ENCODE measurements around the gene AFDN.

AFDN gene

DNA sequence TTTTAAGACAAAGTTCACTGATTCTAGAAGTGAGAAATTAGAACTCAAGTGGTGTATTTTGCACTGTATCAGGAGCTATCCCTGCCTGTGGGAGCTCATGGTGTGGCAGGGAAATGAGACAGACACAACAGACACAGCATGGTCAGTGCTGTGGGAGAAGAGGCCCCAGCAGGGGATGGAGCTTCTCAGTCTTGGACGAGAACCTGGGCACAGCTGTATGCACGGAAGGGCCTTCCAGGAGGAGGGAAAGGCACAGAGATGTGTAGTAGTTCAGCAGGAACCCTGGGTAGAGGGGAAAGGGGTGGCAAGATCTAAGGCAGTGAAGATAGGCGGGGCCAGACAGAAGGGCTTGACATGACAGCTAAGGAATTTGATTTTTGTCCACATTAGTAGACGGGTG, 122.0 kb downstream of the AFDN start:
- TF ChIP-seq, protein P1, sequence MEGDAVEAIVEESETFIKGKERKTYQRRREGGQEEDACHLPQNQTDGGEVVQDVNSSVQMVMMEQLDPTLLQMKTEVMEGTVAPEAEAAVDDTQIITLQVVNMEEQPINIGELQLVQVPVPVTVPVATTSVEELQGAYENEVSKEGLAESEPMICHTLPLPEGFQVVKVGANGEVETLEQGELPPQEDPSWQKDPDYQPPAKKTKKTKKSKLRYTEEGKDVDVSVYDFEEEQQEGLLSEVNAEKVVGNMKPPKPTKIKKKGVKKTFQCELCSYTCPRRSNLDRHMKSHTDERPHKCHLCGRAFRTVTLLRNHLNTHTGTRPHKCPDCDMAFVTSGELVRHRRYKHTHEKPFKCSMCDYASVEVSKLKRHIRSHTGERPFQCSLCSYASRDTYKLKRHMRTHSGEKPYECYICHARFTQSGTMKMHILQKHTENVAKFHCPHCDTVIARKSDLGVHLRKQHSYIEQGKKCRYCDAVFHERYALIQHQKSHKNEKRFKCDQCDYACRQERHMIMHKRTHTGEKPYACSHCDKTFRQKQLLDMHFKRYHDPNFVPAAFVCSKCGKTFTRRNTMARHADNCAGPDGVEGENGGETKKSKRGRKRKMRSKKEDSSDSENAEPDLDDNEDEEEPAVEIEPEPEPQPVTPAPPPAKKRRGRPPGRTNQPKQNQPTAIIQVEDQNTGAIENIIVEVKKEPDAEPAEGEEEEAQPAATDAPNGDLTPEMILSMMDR (IDR thresholded peaks at IDR 0.05; ENCODE audit: low read depth, low read length): no peak
- H3K4me3 ChIP-seq (replicated peaks in 1 of 2; ENCODE audit: low read depth in 2 of 2, low read length in 2 of 2): no peak overlapping the region
- no peak for DNase-seq (ENCODE audit: low read depth in 2 of 2)

DNA sequence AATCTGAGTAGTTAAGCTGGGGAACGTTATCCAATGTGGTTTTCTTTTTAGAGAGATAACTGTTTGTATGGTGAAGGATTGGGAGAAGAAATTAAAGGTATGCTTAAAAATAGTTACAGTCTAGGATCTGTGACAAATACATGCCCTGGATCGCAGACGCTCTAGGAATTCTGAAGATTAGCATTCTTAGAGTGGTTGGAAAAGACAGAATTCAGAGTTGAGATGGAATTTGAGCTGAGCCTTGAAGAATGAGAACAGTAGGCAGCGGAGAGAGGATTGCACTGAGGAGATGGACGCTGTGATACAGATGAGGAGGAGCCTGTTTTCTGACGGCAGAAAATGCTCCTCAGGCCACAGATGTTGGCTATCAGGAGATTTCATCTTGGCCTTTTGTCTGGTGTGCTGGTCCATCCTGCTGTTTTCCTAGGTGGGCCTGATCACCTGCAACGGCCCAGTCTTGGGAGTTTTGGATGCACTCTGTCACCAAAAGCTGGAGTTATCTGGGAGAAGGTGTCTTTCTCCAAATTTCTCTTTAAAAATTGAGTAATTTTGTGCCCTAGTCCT, 122.5 kb downstream of the AFDN start:
- H3K4me3 ChIP-seq (replicated peaks in 1 of 2; ENCODE audit: low read depth in 2 of 2, low read length in 2 of 2): no peak overlapping the region
- TF ChIP-seq, protein P1 (IDR thresholded peaks at IDR 0.05; ENCODE audit: low read depth, low read length): no peak
- no peak for DNase-seq (ENCODE audit: low read depth in 2 of 2)

DNA sequence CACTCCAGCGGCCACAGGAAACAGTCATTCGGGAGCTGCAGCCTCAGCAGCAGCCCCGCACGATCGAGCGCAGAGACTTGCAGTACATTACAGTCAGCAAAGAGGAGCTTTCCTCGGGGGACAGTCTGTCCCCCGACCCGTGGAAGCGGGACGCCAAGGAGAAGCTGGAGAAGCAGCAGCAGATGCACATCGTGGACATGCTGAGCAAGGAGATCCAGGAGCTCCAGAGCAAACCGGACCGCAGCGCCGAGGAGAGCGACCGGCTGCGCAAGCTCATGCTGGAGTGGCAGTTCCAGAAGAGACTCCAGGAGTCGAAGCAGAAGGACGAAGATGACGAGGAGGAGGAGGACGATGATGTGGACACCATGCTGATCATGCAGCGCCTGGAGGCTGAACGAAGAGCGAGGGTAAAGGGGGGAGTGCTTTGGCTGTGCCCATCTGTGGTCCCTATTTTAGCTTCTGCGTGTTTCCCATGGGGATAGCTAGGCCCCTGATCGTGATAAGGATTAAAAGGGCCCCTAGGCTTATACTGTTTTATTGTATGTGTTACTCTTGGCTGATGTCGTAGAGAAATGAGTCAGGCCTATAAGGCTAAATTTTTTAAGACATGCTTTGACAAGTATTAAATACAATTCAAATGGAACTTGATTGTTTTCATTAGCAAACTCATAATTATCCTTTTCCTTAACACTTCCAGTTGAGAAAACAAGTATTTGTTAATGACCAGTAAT, 125.2 kb downstream of the AFDN start:
- TF ChIP-seq, protein P1 (IDR thresholded peaks at IDR 0.05; ENCODE audit: low read depth, low read length): no peak
- H3K4me3 ChIP-seq (replicated peaks in 1 of 2; ENCODE audit: low read depth in 2 of 2, low read length in 2 of 2): no peak overlapping the region
- DNase-seq (ENCODE audit: low read depth in 2 of 2): no peak

DNA sequence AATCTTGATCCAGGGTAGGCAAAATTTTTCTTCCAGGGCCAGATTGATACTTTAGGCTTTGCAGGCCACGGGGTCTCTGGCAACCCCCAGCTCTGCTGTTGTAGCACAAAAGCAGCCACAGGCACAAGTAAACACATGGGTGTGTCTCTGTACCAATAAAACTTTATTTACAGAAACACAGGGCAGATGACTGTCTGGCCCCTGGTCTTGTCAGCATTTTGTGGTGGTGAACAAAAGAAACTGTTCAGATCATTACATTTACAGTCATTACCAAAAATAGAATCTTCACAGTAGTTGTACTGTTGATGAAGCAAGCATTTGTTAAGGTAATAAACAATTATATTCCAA, 125.8 kb downstream of the AFDN start:
- TF ChIP-seq, protein P1 (IDR thresholded peaks at IDR 0.05; ENCODE audit: low read depth, low read length): no peak

DNA sequence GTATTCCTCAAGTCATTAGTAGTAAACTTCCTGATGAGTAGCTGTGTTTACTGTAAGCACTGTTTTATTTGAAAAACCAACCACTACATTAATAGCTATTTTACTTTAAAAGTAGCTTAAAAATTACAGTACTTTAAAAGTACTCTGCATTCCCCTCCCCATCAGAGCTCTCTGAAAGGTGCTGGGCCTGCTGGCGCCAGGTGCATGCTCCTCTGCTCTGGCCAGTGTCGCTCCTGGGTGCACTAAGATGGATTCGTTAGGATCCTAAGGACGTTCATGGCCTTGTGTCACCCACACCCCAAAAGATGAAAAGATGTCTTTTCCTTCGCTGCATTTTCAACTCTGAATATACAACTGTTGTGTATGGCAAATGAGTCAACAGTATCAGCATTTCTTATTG, 126.8 kb downstream of the AFDN start:
- no peak for DNase-seq (ENCODE audit: low read depth in 2 of 2)
- TF ChIP-seq, protein P1 (IDR thresholded peaks at IDR 0.05; ENCODE audit: low read depth, low read length): no peak
- H3K4me3 ChIP-seq (replicated peaks in 1 of 2; ENCODE audit: low read depth in 2 of 2, low read length in 2 of 2): no peak overlapping the region

More for the DNA sequence above, 125.8 kb downstream of the AFDN start:
- H3K4me3 ChIP-seq (replicated peaks in 1 of 2; ENCODE audit: low read depth in 2 of 2, low read length in 2 of 2): no peak overlapping the region
- no peak for DNase-seq (ENCODE audit: low read depth in 2 of 2)

DNA sequence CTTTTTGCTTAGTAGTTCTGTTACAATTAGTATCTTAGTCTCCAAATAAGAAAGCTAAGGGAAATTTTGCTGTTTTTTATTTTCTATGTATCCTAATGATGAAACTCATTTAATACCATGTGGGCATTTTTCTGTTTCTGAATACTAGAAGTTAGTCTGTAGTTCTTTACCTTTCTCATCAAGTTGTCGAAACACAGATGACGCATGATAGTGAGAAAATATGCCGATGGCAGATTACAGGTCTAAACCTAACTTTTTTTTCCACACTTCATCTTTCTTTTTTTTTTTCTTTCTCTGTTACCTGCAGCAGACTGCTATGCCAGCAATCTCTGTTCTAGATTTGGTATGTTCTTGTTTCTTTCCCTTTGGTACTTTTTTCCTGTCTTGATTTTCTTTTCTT, 127.4 kb downstream of the AFDN start:
- H3K4me3 ChIP-seq (replicated peaks in 1 of 2; ENCODE audit: low read depth in 2 of 2, low read length in 2 of 2): no peak overlapping the region
- TF ChIP-seq, protein P1 (IDR thresholded peaks at IDR 0.05; ENCODE audit: low read depth, low read length): no peak
- no peak for DNase-seq (ENCODE audit: low read depth in 2 of 2)
